Kidney (tissue), 14 donors: ENCODE data around the gene TBCD. TPM values are rescaled to one million over a fixed set of nuclear protein-coding genes. Genes with fewer than 3 reads are reported as not detected.
A peak's percentile ranks its signal among the peaks of the same experiment; 100 is the strongest.

Experiments
- DNase-seq, 5 donors: peaks; one replicate each; pipeline ENCODE4 v3.0.0-alpha.2; 2013 to 2020
- FAIRE-seq: peaks from 2 replicates; lab custom pipeline; 2012; peaks lifted over from hg19 to GRCh38; lab: Jason Lieb, UNC
- H3K27ac ChIP-seq, 2 donors: one replicate each; pipeline ENCODE4 v1.7.0; 2013; ENCODE audit warnings: low read depth in 2 of 2, low read length in 2 of 2, inconsistent platforms in 1 of 2
- H3K27me3 ChIP-seq: one replicate; pipeline ENCODE4 v1.7.1; 2013; ENCODE audit warnings: low read length, inconsistent platforms; ENCODE audit not compliant: control insufficient read depth, insufficient read depth
- H3K36me3 ChIP-seq, 3 donors: one replicate each; pipeline versions ENCODE4 v1.7.0 to v1.7.1; 2013; ENCODE audit warnings: low read length in 3 of 3, control low read depth in 1 of 3, inconsistent platforms in 1 of 3; ENCODE audit not compliant: insufficient read depth in 3 of 3, control insufficient read depth in 2 of 3
- H3K4me1 ChIP-seq, 3 donors: one replicate each; pipeline versions ENCODE4 v1.7.0 to v1.7.1; 2013; ENCODE audit warnings: low read length in 3 of 3, inconsistent platforms in 1 of 3, low read depth in 1 of 3; ENCODE audit not compliant: control insufficient read depth in 2 of 3, insufficient read depth in 2 of 3
- H3K4me3 ChIP-seq, 3 donors: one replicate each; pipeline versions ENCODE4 v1.7.0 to v1.8.1; 2013; ENCODE audit warnings: low read length in 3 of 3, control low read depth in 1 of 3, inconsistent platforms in 1 of 3
- H3K9ac ChIP-seq, 3 donors: one replicate each; pipeline versions ENCODE4 v1.7.0 to v1.7.1; 2013; ENCODE audit warnings: low read length in 3 of 3, control low read depth in 1 of 3, inconsistent platforms in 1 of 3
- H3K9me3 ChIP-seq, 3 donors: one replicate each; pipeline versions ENCODE4 v1.7.0 to v1.7.1; 2013; ENCODE audit warnings: low read length in 3 of 3, control low read depth in 1 of 3, inconsistent platforms in 1 of 3; ENCODE audit not compliant: control insufficient read depth in 2 of 3, insufficient read depth in 1 of 3
- intact Hi-C: fragments of 100-400 bp; cut with DNase I; formaldehyde crosslinking; loops from one replicate; pipeline ENCODE4 v1.11.1; 2022
- polyA plus RNA-seq: library from polyadenylated mRNA; stranded (reverse); fragments of 350-450 nt; fragmentation: Illumina TruSeq; extraction: RNeasy Lipid Tissue Mini Kit (QIAGEN cat#74804); gene quantifications from one replicate; pipeline ENCODE4 v1.2.3, GENCODE V29; 2014; ENCODE audit warnings: low read depth, low replicate concordance; ENCODE audit not compliant: insufficient read depth
- total RNA-seq: library from RNA; stranded (reverse); fragmentation: NEBNext Ultra II Directional; extraction: Animal tissue kit (Norgen Biotek cat#: 25700); gene quantifications from one replicate; pipeline ENCODE4 v1.2.1, GENCODE V29; 2021
- TF ChIP-seq, protein P1 (sequence below): IDR thresholded peaks from 3 replicates; pipeline ENCODE4 v1.5.1; 2012; ENCODE audit warnings: mild to moderate bottlenecking, moderate library complexity, borderline replicate concordance; ENCODE audit not compliant: insufficient read depth; ENCODE audit errors: extremely low read depth
- donor health status: control.
- donor health status: control.
- donor health status: control.
- donor health status: control.
- donor health status: control.
- donor health status: DM: yes; HTN: yes; CAD: no.
- donor health status: Normal renal cell carcinoma (clear cell type).

Gene TBCD
- total and polyA plus RNA-seq, 2 donors from 2014 or later = 72.8 to 78.7 TPM

DNA sequence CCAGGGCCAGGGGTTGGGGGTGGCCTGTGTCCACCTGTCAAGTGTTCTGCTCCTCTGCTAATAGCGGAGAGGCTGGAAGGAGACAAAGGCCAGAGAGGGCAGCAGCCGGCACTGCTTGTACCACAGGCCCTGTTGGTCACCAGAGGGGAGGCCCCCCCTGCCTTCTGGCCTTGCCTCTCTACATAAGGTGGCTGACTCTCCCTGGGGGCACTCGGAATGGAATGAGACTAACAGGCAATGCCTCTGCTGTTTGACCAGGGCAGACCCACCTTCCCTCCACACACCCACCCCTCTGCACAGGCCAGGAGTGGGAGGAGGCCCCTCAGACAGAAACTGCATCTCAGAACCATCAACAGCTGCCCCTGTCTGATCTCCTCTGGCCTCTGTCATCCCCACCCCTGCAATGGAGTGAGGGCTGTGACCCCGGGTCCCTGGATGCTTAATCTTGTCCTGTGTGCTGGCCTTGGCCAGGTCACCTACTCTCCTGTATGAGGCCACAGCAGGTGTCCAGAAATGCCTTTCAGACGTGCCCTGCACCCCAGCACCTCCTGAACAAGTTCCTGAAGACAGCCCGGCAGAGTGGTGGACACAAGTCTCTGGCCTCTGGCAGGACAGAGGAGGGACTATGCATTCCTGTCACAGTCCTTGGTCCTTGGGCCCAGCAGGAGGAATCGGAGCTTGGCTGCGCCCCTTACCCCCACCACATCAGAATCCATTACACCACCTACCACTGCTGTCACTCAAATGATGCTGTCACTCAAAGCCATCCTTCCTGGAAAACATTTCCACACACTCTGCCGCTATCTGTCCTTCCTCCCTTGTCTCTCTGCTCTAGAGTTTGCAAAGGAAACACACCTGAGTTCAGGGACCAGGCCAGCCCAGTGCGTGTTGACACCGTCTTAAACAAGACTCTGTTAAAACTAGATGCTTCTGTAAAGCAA, 195.5 kb downstream of the TBCD start:
- FAIRE-seq (no peak), DNase-seq (peak in 1 of 5 donors; percentile 30)
- H3K36me3 ChIP-seq = peaks cover 4 to 16% (median 11%) of the 10 kb centered on the region in 3 donors
- intact Hi-C loops = no loop called here
- no peaks in the 10 kb centered on the region for H3K4me1 ChIP-seq
- peaks cover 3 to 21% (median 9%) of the 10 kb centered on the region in 3 donors for H3K9me3 ChIP-seq
- H3K4me3 ChIP-seq = no peak overlapping the region
- TF ChIP-seq, protein P1, sequence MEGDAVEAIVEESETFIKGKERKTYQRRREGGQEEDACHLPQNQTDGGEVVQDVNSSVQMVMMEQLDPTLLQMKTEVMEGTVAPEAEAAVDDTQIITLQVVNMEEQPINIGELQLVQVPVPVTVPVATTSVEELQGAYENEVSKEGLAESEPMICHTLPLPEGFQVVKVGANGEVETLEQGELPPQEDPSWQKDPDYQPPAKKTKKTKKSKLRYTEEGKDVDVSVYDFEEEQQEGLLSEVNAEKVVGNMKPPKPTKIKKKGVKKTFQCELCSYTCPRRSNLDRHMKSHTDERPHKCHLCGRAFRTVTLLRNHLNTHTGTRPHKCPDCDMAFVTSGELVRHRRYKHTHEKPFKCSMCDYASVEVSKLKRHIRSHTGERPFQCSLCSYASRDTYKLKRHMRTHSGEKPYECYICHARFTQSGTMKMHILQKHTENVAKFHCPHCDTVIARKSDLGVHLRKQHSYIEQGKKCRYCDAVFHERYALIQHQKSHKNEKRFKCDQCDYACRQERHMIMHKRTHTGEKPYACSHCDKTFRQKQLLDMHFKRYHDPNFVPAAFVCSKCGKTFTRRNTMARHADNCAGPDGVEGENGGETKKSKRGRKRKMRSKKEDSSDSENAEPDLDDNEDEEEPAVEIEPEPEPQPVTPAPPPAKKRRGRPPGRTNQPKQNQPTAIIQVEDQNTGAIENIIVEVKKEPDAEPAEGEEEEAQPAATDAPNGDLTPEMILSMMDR = no peak
- H3K27ac ChIP-seq = no peak overlapping the region
- H3K9ac ChIP-seq = no peak overlapping the region
- no peaks in the 10 kb centered on the region for H3K27me3 ChIP-seq

DNA sequence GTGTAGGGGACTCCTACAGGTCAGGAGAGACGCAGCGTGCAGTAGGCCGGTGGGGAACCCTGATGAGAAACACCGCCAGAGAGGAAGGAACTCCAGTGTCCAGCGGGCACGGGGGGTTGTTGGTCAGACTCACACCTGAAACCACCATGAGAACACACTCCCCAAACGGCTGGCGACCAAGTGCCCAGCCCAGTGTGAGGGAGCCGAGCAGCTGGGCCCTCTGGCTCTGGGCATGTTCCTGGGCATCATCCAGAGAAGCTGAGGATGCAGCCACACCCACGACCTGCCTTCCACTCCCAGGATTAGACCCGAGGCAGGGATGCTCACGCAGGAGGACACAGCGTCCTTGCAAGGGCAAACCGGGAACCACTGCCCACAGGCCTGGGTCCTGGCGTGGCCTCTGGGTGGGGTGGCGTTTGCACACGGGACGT, 196.2 kb downstream of the TBCD start:
- intact Hi-C loops = no loop called here
- H3K27ac ChIP-seq = no peak overlapping the region
- peak in 1 of 5 donors; percentile 73 for DNase-seq
- H3K36me3 ChIP-seq = peaks cover 4 to 11% (median 6%) of the 10 kb centered on the region in 3 donors
- FAIRE-seq = no peak
- H3K4me1 ChIP-seq = no peaks in the 10 kb centered on the region
- peaks cover 3 to 25% (median 9%) of the 10 kb centered on the region in 3 donors for H3K9me3 ChIP-seq
- no peak overlapping the region for H3K4me3 ChIP-seq
- no peaks in the 10 kb centered on the region for H3K27me3 ChIP-seq
- no peak overlapping the region for H3K9ac ChIP-seq
- TF ChIP-seq, protein P1 = no peak

DNA sequence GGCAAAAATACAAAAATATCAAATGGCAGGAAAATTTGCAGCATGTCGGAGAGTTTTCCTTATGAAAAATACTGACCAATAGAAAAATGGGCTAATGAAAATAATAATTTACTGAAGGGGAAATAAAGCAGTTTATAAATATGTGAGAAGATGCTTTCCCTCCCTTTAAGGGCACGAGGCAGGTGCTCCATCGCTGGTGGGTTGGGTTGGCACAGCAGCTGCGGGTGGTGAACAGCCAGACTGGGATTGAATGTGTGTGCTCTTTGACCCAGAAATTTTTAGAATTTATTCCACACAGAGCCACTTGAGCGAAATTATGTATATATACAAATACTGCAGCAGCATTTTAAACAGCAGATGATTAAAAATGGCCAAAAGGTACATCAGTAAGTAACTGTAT, 197.1 kb downstream of the TBCD start:
- H3K36me3 ChIP-seq = peaks cover 0 to 3% (median 2%) of the 10 kb centered on the region in 3 donors
- no peak overlapping the region for H3K4me3 ChIP-seq
- FAIRE-seq = no peak
- no peaks in the 10 kb centered on the region for H3K4me1 ChIP-seq
- intact Hi-C loops = no loop called here
- no peak overlapping the region for H3K27ac ChIP-seq
- H3K27me3 ChIP-seq = no peaks in the 10 kb centered on the region
- DNase-seq = peak in 1 of 5 donors; percentile 20
- H3K9ac ChIP-seq = no peak overlapping the region
- peaks cover 3 to 25% (median 9%) of the 10 kb centered on the region in 3 donors for H3K9me3 ChIP-seq
- TF ChIP-seq, protein P1 = no peak
